Suprapubic skin (tissue), 4 donors: ENCODE results near the gene TEX53. TPM values are rescaled to one million over a fixed set of nuclear protein-coding genes. Genes with fewer than 3 reads are reported as not detected.

ENCODE experiments used
- DNase-seq, 2 donors: peaks; one replicate each; pipeline ENCODE4 v3.0.0-alpha.2; 2019; ENCODE audit warnings: low spot score in 2 of 2
- H3K27ac ChIP-seq: fragments of 200-600 bp; sonication (generic); one replicate; pipeline ENCODE4 v1.5.1; 2019
- H3K27me3 ChIP-seq: fragments of 200-600 bp; sonication (generic); one replicate; pipeline ENCODE4 v1.5.1; 2019
- H3K36me3 ChIP-seq: fragments of 200-600 bp; sonication (generic); one replicate; pipeline ENCODE4 v1.5.1; 2019
- H3K4me1 ChIP-seq: fragments of 200-600 bp; sonication (generic); one replicate; pipeline ENCODE4 v1.5.1; 2019
- H3K4me3 ChIP-seq: fragments of 200-600 bp; sonication (generic); one replicate; pipeline ENCODE4 v1.5.1; 2019; ENCODE audit warnings: mild to moderate bottlenecking
- H3K9me3 ChIP-seq: fragments of 200-600 bp; sonication (generic); one replicate; pipeline ENCODE4 v1.5.1; 2019
- EP300 ChIP-seq: sonication (generic); formaldehyde crosslinking; IDR thresholded peaks from one replicate; pipeline ENCODE4 v1.6.1; 2017; ENCODE audit warnings: antibody characterized with exemption
- POLR2A ChIP-seq, 2 donors: fragments of 450-650 bp; IDR thresholded peaks; one replicate each; pipeline ENCODE4 v1.6.1; 2017; ENCODE audit warnings: antibody characterized with exemption in 2 of 2, mild to moderate bottlenecking in 2 of 2, moderate library complexity in 2 of 2
- POLR2AphosphoS5 ChIP-seq, 3 donors: sonication (generic); formaldehyde crosslinking; IDR thresholded peaks; one replicate each; pipeline ENCODE4 v1.6.1; 2017; ENCODE audit warnings: antibody characterized with exemption in 3 of 3
- WGBS: methylation state at CpG from one replicate; pipeline ENCODE4 v1.1.5; 2018; 5-methylcytosine and 5-hydroxymethylcytosine counted together
- total RNA-seq, 4 donors: library from RNA; depleted of rRNA; stranded (reverse); fragments of >200 nt; gene quantifications; one replicate each; pipeline ENCODE4 v1.1.0, GENCODE V29; 2016
- TF ChIP-seq, protein P1 (sequence below), 2 donors: fragments of 200-600 bp in 1 of 2; fragments of 450-650 bp in 1 of 2; sonication (generic) in 1 of 2; IDR thresholded peaks; one replicate each; pipeline ENCODE4 v1.5.1; 2016 to 2019; ENCODE audit warnings: antibody characterized with exemption in 2 of 2, mild to moderate bottlenecking in 1 of 2, moderate library complexity in 1 of 2

Gene TEX53
- total RNA-seq, 4 donors from 2014 or later: not detected

- DNase-seq: no peak
- no peak for TF ChIP-seq POLR2AphosphoS5 (IDR thresholded peaks at IDR 0.05)
- TF ChIP-seq EP300: no peak
- TF ChIP-seq POLR2A (IDR thresholded peaks at IDR 0.05): no peak
- TF ChIP-seq, protein P1, sequence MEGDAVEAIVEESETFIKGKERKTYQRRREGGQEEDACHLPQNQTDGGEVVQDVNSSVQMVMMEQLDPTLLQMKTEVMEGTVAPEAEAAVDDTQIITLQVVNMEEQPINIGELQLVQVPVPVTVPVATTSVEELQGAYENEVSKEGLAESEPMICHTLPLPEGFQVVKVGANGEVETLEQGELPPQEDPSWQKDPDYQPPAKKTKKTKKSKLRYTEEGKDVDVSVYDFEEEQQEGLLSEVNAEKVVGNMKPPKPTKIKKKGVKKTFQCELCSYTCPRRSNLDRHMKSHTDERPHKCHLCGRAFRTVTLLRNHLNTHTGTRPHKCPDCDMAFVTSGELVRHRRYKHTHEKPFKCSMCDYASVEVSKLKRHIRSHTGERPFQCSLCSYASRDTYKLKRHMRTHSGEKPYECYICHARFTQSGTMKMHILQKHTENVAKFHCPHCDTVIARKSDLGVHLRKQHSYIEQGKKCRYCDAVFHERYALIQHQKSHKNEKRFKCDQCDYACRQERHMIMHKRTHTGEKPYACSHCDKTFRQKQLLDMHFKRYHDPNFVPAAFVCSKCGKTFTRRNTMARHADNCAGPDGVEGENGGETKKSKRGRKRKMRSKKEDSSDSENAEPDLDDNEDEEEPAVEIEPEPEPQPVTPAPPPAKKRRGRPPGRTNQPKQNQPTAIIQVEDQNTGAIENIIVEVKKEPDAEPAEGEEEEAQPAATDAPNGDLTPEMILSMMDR (IDR thresholded peaks at IDR 0.05): no peak
- 83% methylated on average over 7 of the region's 7 CpGs for WGBS
- Histone ChIP-seq H3K9me3 (no peaks in the 10 kb centered on the region), H3K4me1 (peaks cover 22% of the 10 kb centered on the region), H3K27me3 (no peaks in the 10 kb centered on the region), H3K4me3 (no peak overlapping the region), H3K36me3 (peaks cover 13% of the 10 kb centered on the region), H3K27ac (no peak overlapping the region)
Measured at GRCh38 chr9:114621561-114621960, 36.0 kb downstream of the TEX53 start.

DNA sequence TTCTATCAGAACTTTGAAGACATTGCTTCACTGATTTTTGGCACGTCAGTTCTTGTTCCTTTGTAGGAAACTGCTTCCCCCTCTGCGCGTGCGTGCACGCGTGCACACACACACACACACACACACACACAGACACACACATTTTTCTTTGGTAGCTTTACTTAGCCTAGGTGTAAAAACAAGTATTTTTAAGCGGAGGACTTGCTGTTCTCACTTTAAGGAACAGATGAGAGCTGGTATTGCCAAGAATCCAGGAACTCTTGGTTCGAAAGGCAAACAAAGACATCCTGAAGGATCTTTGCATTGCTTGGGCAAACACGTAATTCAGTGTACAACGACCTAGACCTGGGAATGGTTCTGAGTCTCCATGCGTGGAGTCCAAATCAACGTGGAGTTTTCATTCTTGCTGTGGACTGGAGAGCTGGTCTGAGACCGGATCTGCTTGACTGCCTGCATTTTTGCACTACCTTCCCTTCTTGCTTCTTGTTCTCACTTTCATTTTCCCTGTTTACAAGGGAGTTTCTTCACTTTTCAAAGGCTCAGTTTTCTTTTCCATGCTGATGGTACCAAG, 38.3 kb downstream of the TEX53 start:
- TF ChIP-seq, protein P1 (IDR thresholded peaks at IDR 0.05): no peak
- TF ChIP-seq POLR2A (IDR thresholded peaks at IDR 0.05): no peak
- no peak for TF ChIP-seq EP300
- TF ChIP-seq POLR2AphosphoS5 (IDR thresholded peaks at IDR 0.05): no peak
- Histone ChIP-seq H3K9me3 (no peaks in the 10 kb centered on the region), H3K27me3 (no peaks in the 10 kb centered on the region), H3K4me1 (peaks cover 22% of the 10 kb centered on the region), H3K36me3 (no peaks in the 10 kb centered on the region), H3K4me3 (peak overlapping the region; percentile 32), H3K27ac (peak overlapping the region; percentile 75)
- DNase-seq: no peak
- 39% methylated on average over 13 of the region's 13 CpGs for whole genome bisulfite sequencing

GRCh38 chr9:114616684-114617520, 40.7 kb downstream of the TEX53 start:
- Histone ChIP-seq H3K9me3 (no peaks in the 10 kb centered on the region), H3K4me1 (peaks cover 39% of the 10 kb centered on the region), H3K27me3 (no peaks in the 10 kb centered on the region), H3K36me3 (no peaks in the 10 kb centered on the region), H3K4me3 (no peak overlapping the region), H3K27ac (peak overlapping the region; percentile 42)
- no peak for TF ChIP-seq POLR2AphosphoS5 (IDR thresholded peaks at IDR 0.05)
- TF ChIP-seq POLR2A (IDR thresholded peaks at IDR 0.05): no peak
- TF ChIP-seq EP300: no peak
- TF ChIP-seq, protein P1 (IDR thresholded peaks at IDR 0.05): no peak
- 54% methylated on average over 4 of the region's 4 CpGs for WGBS
- peak; percentile 82 to 83 for DNase-seq

GRCh38 chr9:114614373-114614772, 43.2 kb downstream of the TEX53 start:
- Histone ChIP-seq H3K4me3 (no peak overlapping the region), H3K9me3 (no peaks in the 10 kb centered on the region), H3K27me3 (no peaks in the 10 kb centered on the region), H3K27ac (no peak overlapping the region), H3K36me3 (no peaks in the 10 kb centered on the region), H3K4me1 (peaks cover 46% of the 10 kb centered on the region)
- 90% methylated on average over 3 of the region's 3 CpGs for WGBS
- DNase-seq: no peak
- no peak for TF ChIP-seq POLR2A (IDR thresholded peaks at IDR 0.05)
- TF ChIP-seq, protein P1 (IDR thresholded peaks at IDR 0.05): no peak
- no peak for TF ChIP-seq EP300
- TF ChIP-seq POLR2AphosphoS5 (IDR thresholded peaks at IDR 0.05): no peak

DNA sequence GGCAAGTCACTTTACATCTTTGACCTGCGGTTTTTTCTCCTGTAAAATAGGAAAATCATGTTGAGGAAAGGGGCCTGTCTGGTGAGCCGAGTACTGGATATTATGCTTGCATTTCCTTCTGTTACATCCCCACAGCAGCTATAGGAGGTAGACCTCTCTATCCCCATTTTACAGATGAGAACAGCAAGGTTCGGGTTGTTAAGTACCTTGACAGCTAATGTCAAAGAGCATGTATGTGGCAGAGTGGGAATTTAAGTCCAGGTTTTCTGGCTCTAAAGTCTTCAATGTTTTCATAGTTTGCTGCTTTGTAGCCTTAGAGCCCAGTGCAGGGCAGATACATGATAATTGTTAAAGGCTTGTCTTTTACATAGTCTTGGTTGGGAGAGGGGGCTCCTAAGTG, 43.7 kb downstream of the TEX53 start:
- DNase-seq: no peak
- no peaks in the 10 kb centered on the region for H3K27me3 ChIP-seq
- no peak overlapping the region for H3K27ac ChIP-seq
- TF ChIP-seq POLR2AphosphoS5 (IDR thresholded peaks at IDR 0.05): no peak
- TF ChIP-seq, protein P1 (IDR thresholded peaks at IDR 0.05): no peak
- no peak for TF ChIP-seq POLR2A (IDR thresholded peaks at IDR 0.05)
- TF ChIP-seq EP300: no peak
- H3K36me3 ChIP-seq: no peaks in the 10 kb centered on the region
- peaks cover 46% of the 10 kb centered on the region for H3K4me1 ChIP-seq
- no peaks in the 10 kb centered on the region for H3K9me3 ChIP-seq
- no peak overlapping the region for H3K4me3 ChIP-seq
- WGBS: 67% methylated on average over 3 of the region's 3 CpGs
